Mammary epithelial cell (primary cell): ENCODE results near the gene YAF2.

Experiments used
- EZH2 ChIP-seq: IDR thresholded peaks from 2 replicates; pipeline ENCODE4 v1.6.1; 2012; ENCODE audit warnings: low read length, inconsistent platforms, borderline replicate concordance
- TF ChIP-seq, protein P1 (sequence below), 2 donors: IDR thresholded peaks in 1 of 2; conservative IDR thresholded peaks in 1 of 2; 2 replicates each; pipeline ENCODE4 v1.5.1; 2011 to 2012; ENCODE audit warnings: inconsistent platforms in 2 of 2, low read length in 2 of 2, mild to moderate bottlenecking in 2 of 2, control low read depth in 1 of 2, low read depth in 1 of 2; ENCODE audit not compliant: insufficient read depth in 1 of 2; ENCODE audit errors: extremely low read depth in 1 of 2

DNA sequence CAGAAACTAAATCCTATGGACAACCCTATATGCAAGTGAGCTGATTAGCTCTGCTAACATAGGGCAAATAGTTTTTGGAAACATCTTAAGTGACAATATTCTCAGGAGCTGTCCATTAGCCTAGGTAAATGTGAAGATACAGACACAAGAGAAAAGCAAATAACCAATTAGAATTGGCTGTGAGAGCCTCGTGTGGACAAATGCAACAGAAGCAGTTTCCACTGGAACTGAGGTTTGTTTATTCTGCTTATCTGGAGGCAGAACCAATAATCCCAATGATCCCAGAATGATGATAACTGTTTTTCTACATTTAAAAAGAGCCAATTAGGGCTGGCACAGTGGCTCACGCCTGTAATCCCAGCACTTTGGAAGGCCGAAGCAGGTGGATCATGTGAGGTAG, 43.2 kb upstream of the YAF2 start:
- TF ChIP-seq, protein P1, sequence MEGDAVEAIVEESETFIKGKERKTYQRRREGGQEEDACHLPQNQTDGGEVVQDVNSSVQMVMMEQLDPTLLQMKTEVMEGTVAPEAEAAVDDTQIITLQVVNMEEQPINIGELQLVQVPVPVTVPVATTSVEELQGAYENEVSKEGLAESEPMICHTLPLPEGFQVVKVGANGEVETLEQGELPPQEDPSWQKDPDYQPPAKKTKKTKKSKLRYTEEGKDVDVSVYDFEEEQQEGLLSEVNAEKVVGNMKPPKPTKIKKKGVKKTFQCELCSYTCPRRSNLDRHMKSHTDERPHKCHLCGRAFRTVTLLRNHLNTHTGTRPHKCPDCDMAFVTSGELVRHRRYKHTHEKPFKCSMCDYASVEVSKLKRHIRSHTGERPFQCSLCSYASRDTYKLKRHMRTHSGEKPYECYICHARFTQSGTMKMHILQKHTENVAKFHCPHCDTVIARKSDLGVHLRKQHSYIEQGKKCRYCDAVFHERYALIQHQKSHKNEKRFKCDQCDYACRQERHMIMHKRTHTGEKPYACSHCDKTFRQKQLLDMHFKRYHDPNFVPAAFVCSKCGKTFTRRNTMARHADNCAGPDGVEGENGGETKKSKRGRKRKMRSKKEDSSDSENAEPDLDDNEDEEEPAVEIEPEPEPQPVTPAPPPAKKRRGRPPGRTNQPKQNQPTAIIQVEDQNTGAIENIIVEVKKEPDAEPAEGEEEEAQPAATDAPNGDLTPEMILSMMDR (conservative IDR thresholded peaks at IDR 0.05 in 1 of 2, IDR thresholded peaks at IDR 0.05 in 1 of 2; ENCODE audit: extremely low read depth in 1 of 2, insufficient read depth in 1 of 2, low read depth in 1 of 2, low read length in 2 of 2), result no peak
- TF ChIP-seq EZH2, result no peak
